T47D (cell line): ENCODE results near the gene RTTN.

Experiments
- DNase-seq, 2 experiments: peaks; one replicate each; pipeline versions ENCODE4 v3.0.0 to v3.0.0-alpha.2; 2011 to 2012; ENCODE audit warnings: low read depth in 1 of 2, low spot score in 1 of 2
- JUND ChIP-seq: IDR thresholded peaks from 2 replicates; pipeline ENCODE4 v1.6.1; 2012; ENCODE audit warnings: low read depth
- in situ Hi-C: cut with HindIII; loops from 2 replicates; pipeline ENCODE4 v1.10.0; 2016; ENCODE audit warnings: low sequenced_read_pairs, low pct_unique_long_range_greater_than_20kb

Gene RTTN

GRCh38 chr18:70044632-70045031 lies 160.9 kb downstream of the RTTN start:
- no peak for TF ChIP-seq JUND
- in situ Hi-C loops: no loop called here
- no peak for DNase-seq

DNA sequence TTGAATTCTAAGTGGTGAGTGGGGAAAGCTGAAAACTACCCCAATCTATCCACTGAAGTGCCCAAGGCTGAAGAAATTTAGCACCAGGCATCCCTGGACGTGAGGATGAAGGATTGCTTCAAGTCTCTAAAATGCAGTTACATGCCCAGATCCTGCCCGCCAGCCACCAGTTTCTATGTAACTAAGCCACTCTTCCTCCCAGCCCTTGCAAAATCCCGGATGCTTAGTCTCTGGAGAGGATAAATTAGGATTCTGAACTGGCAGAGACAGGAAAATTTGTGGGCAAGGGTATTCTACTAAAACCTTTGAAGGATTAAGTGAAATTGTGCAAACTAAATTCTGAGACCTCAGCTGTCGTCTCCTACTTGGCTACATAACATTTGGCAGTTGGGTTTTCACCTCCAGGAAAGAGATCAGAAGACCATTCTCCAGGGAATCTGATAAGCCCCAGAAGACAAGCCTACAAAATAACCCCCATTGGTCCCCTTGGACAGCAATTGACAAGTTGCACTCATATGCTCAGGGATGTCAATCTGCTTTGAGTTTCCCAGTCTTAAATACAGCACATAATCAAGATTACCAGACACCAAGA lies 163.9 kb downstream of the RTTN start:
- no peak for TF ChIP-seq JUND
- no peak for DNase-seq
- in situ Hi-C loops: no loop called here

GRCh38 chr18:70039186-70039585 lies 166.3 kb downstream of the RTTN start:
- no peak for TF ChIP-seq JUND
- no peak for DNase-seq
- in situ Hi-C loops: no loop called here

- no peak for DNase-seq
- in situ Hi-C loops: no loop called here
- TF ChIP-seq JUND: no peak
These were observed 167.9 kb downstream of the RTTN start for GRCh38 chr18:70037431-70038061.

DNA sequence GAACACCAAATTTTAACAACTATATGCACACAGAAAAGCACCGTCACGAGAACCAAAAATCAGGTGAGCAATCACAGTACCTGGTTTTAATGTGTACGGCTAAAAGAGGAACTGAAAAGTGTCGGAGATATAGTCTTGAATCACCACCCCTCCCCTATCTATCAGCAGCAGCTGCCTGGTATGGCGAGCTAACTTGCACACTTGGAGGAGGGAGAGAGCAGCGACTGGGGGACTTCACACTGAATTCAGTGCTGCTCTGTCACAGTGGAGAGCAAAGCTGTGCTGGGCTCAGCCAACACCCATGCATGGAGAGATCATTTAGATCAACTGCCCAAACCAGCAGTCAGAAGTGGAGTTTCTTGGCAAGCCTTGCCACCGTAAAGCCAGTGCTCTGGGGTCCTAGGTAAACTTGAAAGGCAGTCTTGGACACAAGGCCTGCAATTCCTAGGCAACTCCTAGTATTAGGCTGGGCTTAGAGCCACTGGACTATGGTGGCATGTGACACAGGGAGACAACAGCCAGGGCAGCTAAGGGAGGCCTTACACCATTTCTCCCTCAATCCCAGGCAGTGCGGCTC lies 168.6 kb downstream of the RTTN start:
- in situ Hi-C loops: no loop called here
- no peak for TF ChIP-seq JUND
- DNase-seq: no peak

DNA sequence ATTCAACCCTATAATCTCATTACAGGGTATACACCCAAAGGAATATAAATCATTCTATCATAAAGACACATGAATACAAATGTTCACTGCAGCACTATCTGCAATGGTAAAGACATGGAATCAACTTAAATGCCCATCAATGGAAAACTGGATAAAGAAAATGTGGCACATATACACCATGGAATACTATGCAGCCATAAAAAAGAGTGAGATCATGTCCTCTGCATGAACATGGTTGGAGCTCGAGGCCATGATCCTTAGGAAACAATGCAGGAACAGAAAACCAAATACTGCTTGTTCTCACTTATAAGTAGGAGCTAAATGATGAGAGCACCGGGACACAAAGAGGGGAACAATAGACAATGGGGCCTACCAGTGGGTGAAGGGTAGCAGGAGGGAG lies 169.3 kb downstream of the RTTN start:
- no peak for DNase-seq
- in situ Hi-C loops: no loop called here
- no peak for TF ChIP-seq JUND

DNA sequence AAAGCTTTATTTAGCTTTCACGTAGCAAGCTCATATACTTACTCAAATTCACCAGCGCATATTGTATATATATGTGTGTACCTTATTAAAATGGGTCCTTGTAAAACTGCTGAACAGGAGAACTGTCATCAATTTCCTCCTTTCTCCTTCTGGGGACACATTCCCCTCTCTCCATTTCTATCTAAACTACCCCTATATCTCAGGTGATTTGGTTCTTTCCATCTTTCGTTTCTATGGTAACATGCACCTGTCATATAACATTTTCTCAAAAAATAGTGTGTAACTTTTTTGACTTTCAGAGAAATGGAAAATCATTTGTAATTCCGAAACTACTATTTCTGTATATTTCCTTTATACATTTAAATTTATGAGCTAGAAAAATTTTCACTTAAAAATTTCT lies 174.3 kb downstream of the RTTN start:
- DNase-seq: no peak
- in situ Hi-C loops: no loop called here
- TF ChIP-seq JUND: no peak

DNA sequence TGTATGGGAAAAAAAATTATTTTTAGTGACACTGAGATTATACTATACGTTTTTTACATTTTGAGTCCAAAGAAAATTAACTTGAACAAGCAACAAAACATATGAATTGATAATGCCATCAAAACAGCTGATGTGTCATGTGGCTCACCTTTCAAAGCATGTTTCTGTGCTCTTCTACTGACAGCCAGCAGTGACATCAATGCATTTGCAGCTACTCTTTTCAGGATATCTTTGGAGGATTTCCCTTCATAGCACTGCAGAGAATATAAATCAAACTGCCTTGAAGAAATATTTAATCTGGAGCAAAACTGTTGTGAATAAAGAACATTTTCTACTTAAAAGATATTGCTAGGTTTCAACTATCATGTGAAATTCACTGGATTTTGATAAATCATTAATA lies 174.8 kb downstream of the RTTN start:
- in situ Hi-C loops: no loop called here
- TF ChIP-seq JUND: no peak
- no peak for DNase-seq

DNA sequence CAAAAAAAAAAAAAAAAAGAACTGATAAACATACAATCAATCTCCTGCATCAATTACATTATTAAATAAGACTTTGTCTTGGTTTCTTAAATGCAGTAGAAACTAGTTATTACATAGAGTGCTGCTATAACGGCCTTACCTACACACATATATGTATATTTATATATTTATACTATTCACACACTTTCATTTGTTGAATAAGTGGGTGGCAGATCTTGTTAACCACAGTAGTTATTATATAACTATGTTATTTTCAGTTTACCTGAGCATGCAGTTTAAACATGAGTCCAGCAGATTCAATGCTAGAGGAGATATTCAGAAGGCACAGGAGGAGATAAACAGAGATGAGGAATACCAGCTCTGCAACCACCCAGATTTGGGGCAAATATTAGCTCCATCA lies 176.3 kb downstream of the RTTN start:
- TF ChIP-seq JUND: no peak
- in situ Hi-C loops: no loop called here
- DNase-seq: no peak

GRCh38 chr18:70028734-70029133 lies 176.8 kb downstream of the RTTN start:
- no peak for DNase-seq
- no peak for TF ChIP-seq JUND
- in situ Hi-C loops: no loop called here

DNA sequence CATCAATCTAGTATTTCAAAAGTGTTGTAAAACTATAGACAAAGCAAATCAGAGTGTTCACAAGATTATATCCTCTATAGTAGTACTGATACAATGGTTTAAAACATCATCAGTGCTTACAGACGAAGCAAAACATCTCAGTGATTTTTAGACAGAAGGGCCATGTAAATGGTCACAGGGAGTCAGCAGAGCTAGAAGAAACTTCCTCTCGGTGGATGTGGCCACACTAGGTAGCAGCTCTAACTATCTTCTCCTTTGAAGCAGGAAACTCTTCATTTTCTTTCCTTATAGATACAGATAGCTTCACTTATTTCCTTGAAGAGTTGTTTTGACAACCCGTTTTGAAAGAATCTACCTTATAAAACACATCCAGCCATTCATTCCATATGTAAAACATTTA lies 177.4 kb downstream of the RTTN start:
- TF ChIP-seq JUND: no peak
- DNase-seq: no peak
- in situ Hi-C loops: no loop called here

DNA sequence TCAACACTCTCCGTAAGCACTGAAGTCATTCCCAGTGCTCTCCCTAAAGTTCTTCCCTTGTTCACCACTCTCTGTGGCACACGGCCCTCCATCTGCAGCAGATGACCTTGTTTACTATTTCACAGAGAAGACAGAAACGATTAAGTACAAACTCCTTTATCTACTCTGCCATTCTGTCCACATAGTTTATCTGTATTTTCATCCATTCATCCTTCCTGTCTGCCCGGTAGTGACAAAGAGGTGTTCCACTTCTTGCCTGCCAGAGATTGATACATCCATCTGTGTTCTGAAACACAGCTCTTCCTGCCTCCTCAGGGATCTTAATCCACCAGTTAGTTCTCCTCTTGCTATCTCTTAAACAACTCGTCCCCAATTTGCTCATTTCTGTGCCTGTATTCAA lies 179.9 kb downstream of the RTTN start:
- in situ Hi-C loops: no loop called here
- TF ChIP-seq JUND: no peak

GRCh38 chr18:70024829-70025228 lies 180.7 kb downstream of the RTTN start:
- DNase-seq: no peak
- in situ Hi-C loops: no loop called here
- no peak for TF ChIP-seq JUND

More for the DNA sequence above, 179.9 kb downstream of the RTTN start:
- no peak for DNase-seq

DNA sequence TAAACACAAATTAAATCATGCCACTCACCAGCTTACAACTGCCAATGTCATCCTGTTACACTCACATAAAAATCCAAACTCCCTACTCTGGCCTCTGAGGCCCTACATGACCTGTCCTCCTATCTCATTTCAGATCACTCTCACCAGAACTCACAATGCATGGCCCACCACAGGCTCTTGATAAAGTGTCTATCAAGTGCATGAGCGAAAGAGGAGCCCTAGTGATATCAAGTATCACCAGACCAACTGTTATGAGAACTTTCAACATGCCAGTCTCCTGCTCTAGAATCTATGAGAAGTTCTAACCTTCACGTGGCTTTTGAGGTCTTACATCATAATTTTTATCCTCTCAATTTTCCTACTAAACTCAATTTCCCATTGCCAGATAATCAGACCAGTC lies 181.4 kb downstream of the RTTN start:
- in situ Hi-C loops: no loop called here
- DNase-seq: no peak

More for the DNA sequence above, 181.4 kb downstream of the RTTN start:
- no peak for TF ChIP-seq JUND
